ENCODE measurements around the gene COX20. TPM values are rescaled to one million over a fixed set of nuclear protein-coding genes. Genes with fewer than 3 reads are reported as not detected.

Gene COX20
- total RNA-seq, 1 donor from 2014 or later, result 22.8 TPM

DNA sequence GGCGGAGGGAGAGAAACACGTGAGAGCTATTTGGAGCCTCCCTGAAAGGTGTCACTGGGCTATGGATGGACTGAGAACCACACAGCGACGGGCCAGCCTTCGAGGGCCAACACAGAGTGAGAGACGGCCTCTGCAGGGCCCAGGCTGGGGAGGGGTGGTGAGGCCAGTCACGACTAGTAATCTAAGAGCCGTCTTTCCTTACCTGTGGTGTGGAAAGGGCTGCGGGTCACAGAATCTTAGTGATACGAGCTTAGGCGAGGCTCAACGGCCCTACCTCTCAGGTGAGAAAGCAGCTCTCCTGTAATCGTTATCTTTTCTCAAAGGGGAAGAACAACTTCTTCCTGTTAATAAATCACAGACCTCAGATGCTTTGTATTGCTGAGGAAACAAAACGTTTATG, 33.4 kb upstream of the COX20 start:
- DNase-seq, result no peak

DNA sequence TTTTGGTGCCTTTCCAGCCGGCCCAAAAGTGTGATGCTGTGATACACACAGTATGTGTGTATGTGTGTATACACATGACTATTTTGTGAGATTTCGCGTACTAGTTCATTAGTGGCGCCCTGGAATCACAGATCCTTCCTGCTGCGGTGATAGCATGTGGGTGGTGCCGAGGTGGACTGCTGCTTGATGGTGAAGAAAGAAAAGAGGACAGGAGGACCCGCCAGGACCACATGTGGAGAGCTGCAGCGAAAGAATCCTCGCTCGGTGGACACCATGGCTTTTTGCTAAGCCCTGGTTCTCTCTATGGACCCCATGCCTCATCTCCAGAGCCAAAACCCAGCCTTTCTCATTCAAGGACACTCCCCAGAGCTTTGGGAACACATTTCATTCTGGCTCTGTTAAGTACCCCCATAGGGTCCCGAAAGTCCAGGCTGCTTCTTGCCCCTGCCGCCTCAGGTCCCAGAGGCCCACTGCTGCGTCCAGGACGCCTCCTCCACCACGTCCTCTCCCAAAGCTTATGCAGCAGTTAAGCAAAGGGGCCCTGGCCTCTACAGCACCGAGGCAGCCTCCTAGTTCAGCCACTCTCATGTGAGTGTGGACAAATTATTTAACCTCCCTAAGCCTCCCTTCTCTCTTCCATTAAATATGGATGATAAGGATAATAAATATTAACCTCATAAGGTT, 32.8 kb upstream of the COX20 start:
- intact Hi-C loops (cut with DNase I), result no loop called here
- ATAC-seq (no peak), DNase-seq (no peak)
- TF ChIP-seq, protein P1, sequence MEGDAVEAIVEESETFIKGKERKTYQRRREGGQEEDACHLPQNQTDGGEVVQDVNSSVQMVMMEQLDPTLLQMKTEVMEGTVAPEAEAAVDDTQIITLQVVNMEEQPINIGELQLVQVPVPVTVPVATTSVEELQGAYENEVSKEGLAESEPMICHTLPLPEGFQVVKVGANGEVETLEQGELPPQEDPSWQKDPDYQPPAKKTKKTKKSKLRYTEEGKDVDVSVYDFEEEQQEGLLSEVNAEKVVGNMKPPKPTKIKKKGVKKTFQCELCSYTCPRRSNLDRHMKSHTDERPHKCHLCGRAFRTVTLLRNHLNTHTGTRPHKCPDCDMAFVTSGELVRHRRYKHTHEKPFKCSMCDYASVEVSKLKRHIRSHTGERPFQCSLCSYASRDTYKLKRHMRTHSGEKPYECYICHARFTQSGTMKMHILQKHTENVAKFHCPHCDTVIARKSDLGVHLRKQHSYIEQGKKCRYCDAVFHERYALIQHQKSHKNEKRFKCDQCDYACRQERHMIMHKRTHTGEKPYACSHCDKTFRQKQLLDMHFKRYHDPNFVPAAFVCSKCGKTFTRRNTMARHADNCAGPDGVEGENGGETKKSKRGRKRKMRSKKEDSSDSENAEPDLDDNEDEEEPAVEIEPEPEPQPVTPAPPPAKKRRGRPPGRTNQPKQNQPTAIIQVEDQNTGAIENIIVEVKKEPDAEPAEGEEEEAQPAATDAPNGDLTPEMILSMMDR (IDR thresholded peaks at IDR 0.05), result no peak
- Histone ChIP-seq H3K4me1 (peaks cover 6% of the 10 kb centered on the region), H3K4me3 (no peak overlapping the region), H3K27me3 (ENCODE audit: low read depth) (no peaks in the 10 kb centered on the region), H3K9me3 (no peaks in the 10 kb centered on the region), H3K27ac (no peak overlapping the region), H3K36me3 (no peaks in the 10 kb centered on the region)

More for the DNA sequence above, 33.4 kb upstream of the COX20 start:
- H3K27me3 ChIP-seq (ENCODE audit: low read depth), result no peaks in the 10 kb centered on the region
- intact Hi-C loops (cut with DNase I), result no loop called here
- ATAC-seq, result peak; percentile 32 to 33
- no peaks in the 10 kb centered on the region for H3K9me3 ChIP-seq
- H3K4me1 ChIP-seq, result peaks cover 6% of the 10 kb centered on the region
- H3K27ac ChIP-seq, result no peak overlapping the region
- H3K36me3 ChIP-seq, result no peaks in the 10 kb centered on the region
- no peak overlapping the region for H3K4me3 ChIP-seq
- TF ChIP-seq, protein P1 (IDR thresholded peaks at IDR 0.05), result no peak

DNA sequence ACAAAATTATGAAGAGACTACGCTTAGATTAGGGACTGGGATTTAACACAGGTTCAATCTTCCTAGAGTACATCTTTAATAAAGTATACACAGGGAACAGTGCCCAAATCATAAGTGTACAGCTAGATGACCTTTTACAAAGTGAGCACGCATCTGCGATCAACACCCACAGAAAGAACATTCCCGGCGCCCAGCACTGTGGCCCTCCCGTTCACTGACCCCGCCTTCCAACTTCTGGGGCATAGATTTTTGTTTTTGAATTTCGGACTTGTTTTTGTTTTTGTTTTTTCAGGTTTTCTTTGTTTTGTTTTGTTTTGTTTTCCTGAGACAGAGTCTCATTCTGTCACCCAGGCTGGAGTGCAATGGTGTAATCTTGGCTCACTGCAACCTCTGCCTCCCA, 30.6 kb upstream of the COX20 start:
- Histone ChIP-seq H3K27ac (no peak overlapping the region), H3K4me3 (no peak overlapping the region), H3K36me3 (no peaks in the 10 kb centered on the region), H3K9me3 (no peaks in the 10 kb centered on the region), H3K27me3 (ENCODE audit: low read depth) (no peaks in the 10 kb centered on the region), H3K4me1 (peaks cover 6% of the 10 kb centered on the region)
- ATAC-seq (no peak), DNase-seq (no peak)
- TF ChIP-seq, protein P1 (IDR thresholded peaks at IDR 0.05), result no peak
- intact Hi-C loops (cut with DNase I), result no loop called here

DNA sequence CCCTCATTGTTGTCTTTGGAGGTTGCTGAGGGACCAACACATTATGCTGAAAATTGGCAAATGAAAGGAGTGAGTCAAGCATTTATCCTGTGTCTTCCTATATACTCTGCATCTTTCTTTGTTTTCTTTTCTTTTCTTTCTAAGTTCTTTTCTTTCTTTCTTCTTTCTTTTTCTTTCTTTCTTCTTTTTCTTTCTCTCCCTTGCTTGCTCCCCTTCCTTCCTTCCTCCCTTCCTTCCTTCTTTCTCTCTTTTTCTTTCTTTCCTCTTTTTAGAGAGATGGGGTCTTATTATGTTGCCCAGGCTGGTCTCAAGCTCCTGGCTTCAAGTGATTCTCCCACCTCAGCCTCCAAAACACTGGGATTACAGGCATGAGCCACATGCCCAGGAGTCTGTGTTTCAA, 28.3 kb upstream of the COX20 start:
- TF ChIP-seq, protein P1 (IDR thresholded peaks at IDR 0.05), result no peak
- Histone ChIP-seq H3K36me3 (no peaks in the 10 kb centered on the region), H3K4me3 (no peak overlapping the region), H3K4me1 (no peaks in the 10 kb centered on the region), H3K9me3 (no peaks in the 10 kb centered on the region), H3K27ac (no peak overlapping the region), H3K27me3 (ENCODE audit: low read depth) (no peaks in the 10 kb centered on the region)
- ATAC-seq (no peak), DNase-seq (no peak)
- intact Hi-C loops (cut with DNase I), result no loop called here

DNA sequence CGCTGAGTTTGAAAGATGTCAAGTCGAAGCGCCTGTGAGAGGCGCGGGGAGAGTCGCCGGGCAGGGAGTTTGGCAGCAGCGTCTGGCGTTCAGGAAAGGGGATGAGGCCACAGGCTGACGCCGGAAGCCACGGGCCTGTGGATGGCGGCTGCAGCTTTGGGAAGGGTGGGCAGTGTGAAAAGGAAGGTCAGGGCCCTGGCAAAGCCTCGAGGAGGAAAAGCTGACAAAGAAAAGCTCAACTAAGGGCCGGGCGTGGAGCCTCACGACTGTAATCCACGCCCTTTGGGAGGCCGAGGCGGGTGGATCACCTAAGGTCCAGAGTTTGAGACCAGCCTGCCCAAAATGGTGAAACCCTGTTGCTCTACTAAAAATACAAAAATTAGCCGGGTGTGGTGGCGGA, 25.2 kb upstream of the COX20 start:
- no peaks in the 10 kb centered on the region for H3K36me3 ChIP-seq
- H3K4me3 ChIP-seq, result no peak overlapping the region
- H3K9me3 ChIP-seq, result no peaks in the 10 kb centered on the region
- TF ChIP-seq, protein P1 (IDR thresholded peaks at IDR 0.05), result no peak
- DNase-seq (no peak), ATAC-seq (no peak)
- no peaks in the 10 kb centered on the region for H3K4me1 ChIP-seq
- intact Hi-C loops (cut with DNase I), result no loop called here
- no peaks in the 10 kb centered on the region for H3K27me3 ChIP-seq (ENCODE audit: low read depth)
- no peak overlapping the region for H3K27ac ChIP-seq
